Measurements from ENCODE around the gene RNF175. TPM values are rescaled to one million over a fixed set of nuclear protein-coding genes. Genes with fewer than 3 reads are reported as not detected.

The RNF175 gene
- polyA plus RNA-seq, 1 donor from 2014 or later: 30.1 TPM

GRCh38 chr4:153704522-153704921, 55.3 kb downstream of the RNF175 start:
- H4K20me1 ChIP-seq (ENCODE audit: insufficient read depth): no peaks in the 10 kb centered on the region
- no peaks in the 10 kb centered on the region for H3K36me3 ChIP-seq (ENCODE audit: insufficient read depth, low read length)
- TF ChIP-seq POLR2AphosphoS5 (IDR thresholded peaks at IDR 0.05) (no peak), TAF1 (IDR thresholded peaks at IDR 0.05; ENCODE audit: low read depth) (no peak), REST (IDR thresholded peaks at IDR 0.05; ENCODE audit: borderline replicate concordance) (no peak), MXI1 (conservative IDR thresholded peaks at IDR 0.05; ENCODE audit: poor library complexity, severe bottlenecking) (no peak), RAD21 (conservative IDR thresholded peaks at IDR 0.05) (no peak), EP300 (conservative IDR thresholded peaks at IDR 0.05; ENCODE audit: poor library complexity, severe bottlenecking) (no peak), SMC3 (conservative IDR thresholded peaks at IDR 0.05; ENCODE audit: poor library complexity) (no peak), CTCF (IDR thresholded peaks at IDR 0.05; ENCODE audit: poor library complexity, severe bottlenecking) (no peak), EZH2 (IDR thresholded peaks at IDR 0.05; ENCODE audit: borderline replicate concordance, insufficient read depth, low read length, poor library complexity, severe bottlenecking) (no peak)
- H2AFZ ChIP-seq (ENCODE audit: low read depth, low read length): no peak overlapping the region
- H3K4me2 ChIP-seq (ENCODE audit: low read length): no peak overlapping the region
- H3K9me2 ChIP-seq (ENCODE audit: insufficient read depth, low read length): no peaks in the 10 kb centered on the region
- no peaks in the 10 kb centered on the region for H3F3A ChIP-seq (ENCODE audit: insufficient read depth, low read length, poor library complexity, severe bottlenecking)
- H3K27ac ChIP-seq (ENCODE audit: low read length): no peak overlapping the region
- H3K4me3 ChIP-seq (ENCODE audit: low read length): no peak overlapping the region
- no peaks in the 10 kb centered on the region for H3K79me2 ChIP-seq (replicated peaks; ENCODE audit: insufficient read depth, low read length)
- H3K27me3 ChIP-seq (ENCODE audit: insufficient read depth, low read depth, low read length): no peaks in the 10 kb centered on the region
- no peak overlapping the region for H3K9ac ChIP-seq (ENCODE audit: low read length)
- H3K9me3 ChIP-seq (ENCODE audit: low read length): no peaks in the 10 kb centered on the region

- H3F3A ChIP-seq (ENCODE audit: insufficient read depth, low read length, poor library complexity, severe bottlenecking): no peaks in the 10 kb centered on the region
- H3K9ac ChIP-seq (ENCODE audit: low read length): no peak overlapping the region
- no peak for TF ChIP-seq SMC3 (conservative IDR thresholded peaks at IDR 0.05; ENCODE audit: poor library complexity)
- no peak for TF ChIP-seq REST (IDR thresholded peaks at IDR 0.05; ENCODE audit: borderline replicate concordance)
- TF ChIP-seq RAD21 (conservative IDR thresholded peaks at IDR 0.05): no peak
- H2AFZ ChIP-seq (ENCODE audit: low read depth, low read length): no peak overlapping the region
- H3K27me3 ChIP-seq (ENCODE audit: insufficient read depth, low read depth, low read length): peaks cover 33% of the 10 kb centered on the region
- H3K36me3 ChIP-seq (ENCODE audit: insufficient read depth, low read length): no peaks in the 10 kb centered on the region
- no peaks in the 10 kb centered on the region for H3K9me2 ChIP-seq (ENCODE audit: insufficient read depth, low read length)
- peak overlapping the region; percentile 69 for H3K4me3 ChIP-seq (ENCODE audit: low read length)
- no peaks in the 10 kb centered on the region for H3K9me3 ChIP-seq (ENCODE audit: low read length)
- H3K27ac ChIP-seq (ENCODE audit: low read length): no peak overlapping the region
- no peaks in the 10 kb centered on the region for H4K20me1 ChIP-seq (ENCODE audit: insufficient read depth)
- no peak overlapping the region for H3K4me2 ChIP-seq (ENCODE audit: low read length)
- H3K79me2 ChIP-seq (replicated peaks; ENCODE audit: insufficient read depth, low read length): no peaks in the 10 kb centered on the region
Measured at GRCh38 chr4:153684971-153685371, 74.9 kb downstream of the RNF175 start.

Measured in neural cell (in vitro differentiated cells).